GM18526 (cell line): Measurements from ENCODE around the gene TCTN2.

Source experiments
- POLR2A ChIP-seq: IDR thresholded peaks from 3 replicates; pipeline ENCODE4 v1.6.1; 2011; ENCODE audit not compliant: insufficient read length; ENCODE audit errors: extremely low read depth

The TCTN2 gene

DNA sequence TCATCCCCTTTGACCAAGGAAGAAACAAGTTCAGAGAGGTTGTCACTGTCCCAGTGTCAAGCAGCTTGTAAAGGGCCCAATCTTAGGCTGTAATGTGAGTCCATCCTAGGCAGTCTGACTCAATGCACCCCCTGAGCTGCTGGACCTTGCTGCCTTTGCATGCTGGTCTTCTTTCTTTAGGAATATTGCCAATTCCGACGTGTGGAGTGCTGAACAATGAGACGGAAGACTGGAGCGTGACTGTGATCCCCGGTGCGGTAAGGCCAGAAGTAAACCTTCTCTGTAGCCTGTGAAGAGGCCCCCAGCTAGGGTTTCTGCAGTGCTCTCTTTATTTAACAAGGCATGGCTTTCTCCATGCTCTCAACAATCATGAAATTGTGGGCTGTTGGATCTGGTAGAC, 963 bp downstream of the TCTN2 start:
- TF ChIP-seq POLR2A = no peak

DNA sequence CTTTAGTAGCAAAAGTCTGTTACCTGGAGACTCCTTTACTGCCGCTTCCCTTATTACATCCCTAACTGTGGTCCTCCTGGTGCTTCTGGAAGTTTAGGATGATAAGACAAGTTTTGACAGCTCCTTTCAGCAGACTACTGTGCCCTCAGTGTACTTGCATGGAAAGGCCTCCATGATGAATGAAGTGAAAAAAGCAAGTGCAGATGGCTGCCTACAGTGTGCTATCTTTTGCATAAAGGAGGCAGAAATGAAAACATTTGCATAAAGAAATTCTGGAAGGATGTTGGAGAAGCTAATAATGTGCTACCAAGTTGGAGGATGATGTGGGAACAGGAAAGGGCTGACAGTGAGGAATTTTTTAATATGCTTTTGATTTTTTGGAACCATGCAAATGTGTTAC, 4.5 kb downstream of the TCTN2 start:
- no peak for TF ChIP-seq POLR2A

DNA sequence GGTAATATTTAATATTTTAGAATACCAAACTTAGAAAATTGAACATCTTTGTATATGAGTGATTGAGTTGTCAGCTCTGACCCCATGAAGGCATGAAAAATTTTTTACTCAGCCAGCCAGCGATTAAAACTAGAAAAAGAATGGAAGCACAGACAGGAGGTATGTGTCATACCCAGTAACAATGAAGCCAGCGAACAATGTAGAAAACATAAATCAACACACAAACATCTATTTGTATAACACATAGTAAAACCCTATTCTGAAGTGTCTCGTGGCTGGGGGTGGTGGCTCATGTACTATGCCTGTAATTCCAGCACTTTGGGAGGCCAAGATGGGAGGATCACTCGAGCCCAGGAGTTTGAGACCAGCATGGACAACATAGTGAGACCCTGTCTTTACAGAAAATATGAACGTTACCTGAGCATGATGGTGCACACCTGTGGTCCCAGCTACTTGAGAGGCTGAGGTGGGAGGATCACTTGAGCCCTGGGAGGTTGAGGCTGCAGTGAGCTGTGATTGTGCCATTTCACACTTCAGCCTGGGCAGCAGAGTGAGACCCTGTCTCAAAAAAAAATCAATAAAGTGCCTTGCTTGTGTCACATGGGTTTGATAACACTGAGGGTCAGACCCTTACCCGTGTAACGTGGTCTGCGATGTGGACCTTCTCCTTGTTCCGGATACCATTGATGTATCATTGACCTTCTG, 5.9 kb downstream of the TCTN2 start:
- TF ChIP-seq POLR2A = no peak

DNA sequence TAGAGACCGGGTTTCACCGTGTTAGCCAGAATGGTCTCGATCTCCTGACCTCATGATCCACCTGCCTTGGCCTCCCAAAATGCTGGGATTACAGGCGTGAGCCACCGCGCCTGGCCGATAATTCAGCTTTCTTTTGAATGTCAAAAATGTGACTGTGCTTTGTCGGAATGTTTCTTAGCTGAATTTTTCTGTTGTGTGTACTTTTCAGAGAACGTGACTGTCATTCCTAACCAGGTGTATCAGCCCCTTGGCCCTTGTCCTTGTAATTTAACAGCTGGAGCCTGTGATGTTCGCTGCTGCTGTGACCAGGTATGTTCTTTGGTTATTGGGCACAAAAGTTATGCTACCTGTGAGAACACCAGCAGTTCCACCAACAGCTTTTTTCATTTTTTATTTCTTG, 8.1 kb downstream of the TCTN2 start:
- no peak for TF ChIP-seq POLR2A

DNA sequence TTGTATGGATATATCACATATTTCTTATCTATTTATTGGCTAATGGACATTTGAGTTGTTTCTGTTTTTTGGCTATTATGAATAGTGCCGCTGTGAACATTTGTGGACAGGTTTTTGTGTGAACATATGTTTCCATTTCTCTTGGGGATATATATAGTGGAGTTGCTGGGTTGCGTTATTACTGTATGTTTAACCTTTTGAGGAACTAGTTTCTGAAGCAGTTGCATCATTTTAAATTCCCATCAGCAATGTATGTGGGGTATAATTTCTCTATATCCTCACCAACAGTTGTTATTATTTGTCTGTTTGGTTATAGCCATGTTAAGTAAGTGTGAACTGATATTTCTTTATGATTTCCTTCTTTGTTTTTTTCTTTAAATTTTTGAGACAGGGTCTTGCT, 10.7 kb downstream of the TCTN2 start:
- no peak for TF ChIP-seq POLR2A

DNA sequence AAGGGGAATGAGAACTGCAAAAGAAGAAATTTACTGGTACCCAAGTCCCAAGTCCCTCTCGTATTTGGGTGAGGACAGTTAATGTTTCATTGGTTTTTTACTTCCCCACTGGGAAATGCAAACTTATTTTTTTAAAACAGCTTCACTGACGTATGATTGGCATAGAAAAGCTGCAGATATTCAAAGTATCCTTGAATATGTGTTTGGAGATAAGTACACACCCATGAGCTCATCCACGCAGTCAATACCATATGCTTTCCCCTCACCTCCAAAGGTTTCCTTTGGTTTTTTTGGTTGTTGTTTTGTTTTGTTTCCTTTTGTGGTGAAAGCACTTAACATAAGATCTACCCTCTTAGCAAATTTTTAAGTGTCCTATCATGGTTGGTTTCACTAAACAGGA, 13.1 kb downstream of the TCTN2 start:
- no peak for TF ChIP-seq POLR2A

DNA sequence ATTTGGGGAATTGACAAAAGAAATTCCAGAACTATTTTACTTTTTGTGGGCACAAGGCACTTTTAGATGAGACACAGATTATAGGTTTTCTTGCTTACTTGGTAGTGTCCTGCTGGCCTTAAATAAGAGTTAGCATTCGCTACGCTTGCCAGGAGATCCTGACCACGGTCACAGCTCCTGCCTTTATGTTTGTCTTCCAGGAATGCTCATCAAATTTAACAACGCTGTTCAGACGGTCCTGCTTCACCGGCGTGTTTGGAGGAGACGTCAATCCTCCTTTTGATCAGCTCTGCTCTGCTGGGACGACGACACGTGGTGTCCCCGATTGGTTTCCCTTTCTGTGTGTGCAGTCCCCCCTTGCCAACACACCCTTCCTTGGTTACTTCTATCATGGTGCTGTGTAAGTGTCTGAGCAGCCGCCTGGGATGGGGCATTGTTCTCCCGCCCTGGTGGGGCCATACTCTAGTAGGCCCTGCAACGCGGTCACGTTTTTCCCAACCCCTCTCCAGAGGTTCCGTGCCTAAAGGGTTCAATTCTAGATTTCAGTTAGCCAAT, 15.8 kb downstream of the TCTN2 start:
- TF ChIP-seq POLR2A = no peak

DNA sequence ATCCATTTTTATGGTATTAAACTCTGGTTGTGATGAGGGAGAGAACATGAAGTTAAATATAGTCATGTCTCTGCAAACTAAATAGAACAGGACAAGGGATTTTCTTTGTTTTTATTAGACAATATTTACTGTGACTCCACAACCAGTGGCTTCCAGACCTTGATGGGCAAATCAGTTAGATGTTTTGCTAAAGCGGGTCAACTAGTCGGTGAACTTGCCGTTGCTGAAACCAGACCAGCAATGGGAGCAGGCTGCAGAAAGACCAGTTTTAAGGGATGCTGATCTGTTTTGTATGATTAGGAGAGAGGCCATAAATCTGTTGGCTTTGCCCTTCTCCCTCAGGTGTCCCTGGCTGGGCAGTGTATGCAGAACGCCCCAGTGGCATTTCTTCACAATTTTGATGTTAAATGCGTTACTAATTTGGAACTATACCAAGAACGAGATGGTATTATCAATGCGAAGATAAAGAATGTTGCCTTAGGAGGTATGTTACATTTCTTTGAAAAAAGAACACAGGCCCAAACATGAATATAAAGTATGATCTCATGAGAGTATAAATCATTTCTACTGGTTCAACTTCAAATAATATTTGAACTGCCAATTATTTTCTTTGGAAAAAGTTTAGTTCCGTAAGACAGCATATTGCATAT, 19.4 kb downstream of the TCTN2 start:
- no peak for TF ChIP-seq POLR2A

DNA sequence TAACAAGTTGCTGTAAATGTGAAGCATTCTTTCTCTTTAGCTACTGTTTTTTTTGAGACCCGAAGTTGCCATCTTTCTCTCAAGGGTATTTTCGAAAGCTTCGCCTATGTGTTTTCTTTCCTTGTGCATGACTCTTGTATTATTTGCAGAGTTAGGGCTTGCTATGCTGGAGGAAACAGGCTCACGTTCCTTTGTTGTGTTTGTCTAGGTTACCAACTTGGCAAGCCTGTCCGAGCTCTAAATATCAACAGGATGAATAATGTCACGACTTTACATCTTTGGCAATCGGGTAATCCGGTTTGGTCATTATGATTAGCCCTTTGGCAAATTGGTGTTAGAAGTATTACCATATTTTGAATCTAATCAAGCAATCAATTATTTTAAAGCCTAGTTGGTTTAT, 25.3 kb downstream of the TCTN2 start:
- TF ChIP-seq POLR2A = no peak

DNA sequence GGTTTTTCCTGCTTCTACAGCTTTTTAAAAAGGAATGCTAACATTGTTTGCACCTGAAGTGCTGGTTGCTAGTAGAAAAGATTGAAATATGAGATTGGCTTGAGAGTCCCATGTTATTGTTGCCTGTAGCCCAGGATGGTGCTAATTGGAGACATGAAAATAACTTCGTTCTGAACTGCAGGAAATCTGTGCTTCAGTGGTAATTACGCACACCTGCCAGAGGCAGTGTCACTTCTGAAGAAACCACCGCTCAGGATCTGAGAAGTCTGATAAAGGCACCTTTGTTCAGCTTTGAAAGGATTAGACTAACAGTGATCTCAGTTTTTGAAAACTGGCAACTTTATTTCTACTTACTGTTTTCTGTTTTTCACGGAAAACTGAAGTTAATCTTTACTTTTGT, 25.7 kb downstream of the TCTN2 start:
- no peak for TF ChIP-seq POLR2A

DNA sequence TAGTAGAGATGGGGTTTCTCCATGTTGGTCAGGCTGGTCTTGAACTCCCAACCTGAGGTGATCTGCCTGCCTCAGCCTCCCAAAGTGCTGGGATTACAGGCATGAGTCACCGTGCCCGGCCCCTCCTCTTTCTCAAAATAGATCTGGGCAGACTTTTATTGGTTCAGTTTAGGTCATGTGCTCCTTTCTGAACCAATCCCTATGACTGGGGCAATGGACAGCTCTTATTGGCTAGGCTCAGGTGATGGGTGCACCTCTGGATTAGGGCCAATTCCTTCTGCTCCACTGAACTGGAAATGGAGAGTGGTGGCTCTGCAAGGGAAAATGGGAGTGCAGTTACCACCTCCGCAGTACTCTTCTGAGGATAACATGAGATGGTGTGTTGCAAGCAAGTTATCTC, 35.0 kb downstream of the TCTN2 start:
- no peak for TF ChIP-seq POLR2A

DNA sequence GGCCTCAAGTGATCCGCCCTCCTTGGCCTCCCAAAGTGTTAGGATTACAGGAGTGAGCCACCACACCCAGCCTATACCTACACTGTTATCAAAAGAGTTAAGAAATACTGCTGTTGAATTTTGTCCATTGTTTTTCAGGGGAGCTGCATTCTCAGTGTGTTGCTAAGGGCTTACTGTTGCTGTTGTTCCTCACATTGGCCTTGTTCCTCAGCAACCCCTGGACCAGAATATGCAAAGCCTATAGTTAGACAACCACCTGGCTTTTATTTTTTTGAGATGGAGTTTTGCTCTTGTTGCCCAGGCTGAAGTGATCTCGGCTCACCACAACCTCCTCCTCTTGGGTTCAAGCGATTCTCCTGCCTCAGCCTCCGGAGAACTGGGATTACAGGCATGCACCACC, 36.6 kb downstream of the TCTN2 start:
- no peak for TF ChIP-seq POLR2A

DNA sequence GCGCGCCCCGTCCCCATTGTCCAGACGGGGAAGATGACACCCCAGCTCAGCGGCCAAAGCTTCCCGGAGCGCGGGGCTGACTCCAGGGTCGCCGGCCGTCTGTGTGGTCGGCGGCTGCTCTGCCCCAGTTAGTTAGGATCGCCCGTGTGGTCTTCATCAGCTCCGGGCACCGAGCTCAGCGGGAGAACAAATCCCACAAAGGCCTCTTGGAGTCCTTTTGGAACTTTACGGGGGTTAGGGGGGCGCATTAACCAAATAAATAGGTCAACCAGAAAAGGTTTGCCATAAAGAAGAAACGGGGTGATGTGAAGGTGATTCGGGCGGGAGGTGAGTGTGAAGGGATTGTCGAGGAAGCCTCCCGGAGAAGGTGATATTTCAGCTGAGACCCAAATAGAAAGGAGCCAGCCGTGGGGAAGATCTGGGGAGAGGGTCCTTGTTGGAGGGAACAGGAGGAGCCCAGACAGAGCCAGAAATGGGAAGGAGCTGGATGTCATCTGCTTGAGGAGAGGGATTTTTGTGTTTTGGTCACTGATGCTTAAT, 41.9 kb downstream of the TCTN2 start:
- no peak for TF ChIP-seq POLR2A

DNA sequence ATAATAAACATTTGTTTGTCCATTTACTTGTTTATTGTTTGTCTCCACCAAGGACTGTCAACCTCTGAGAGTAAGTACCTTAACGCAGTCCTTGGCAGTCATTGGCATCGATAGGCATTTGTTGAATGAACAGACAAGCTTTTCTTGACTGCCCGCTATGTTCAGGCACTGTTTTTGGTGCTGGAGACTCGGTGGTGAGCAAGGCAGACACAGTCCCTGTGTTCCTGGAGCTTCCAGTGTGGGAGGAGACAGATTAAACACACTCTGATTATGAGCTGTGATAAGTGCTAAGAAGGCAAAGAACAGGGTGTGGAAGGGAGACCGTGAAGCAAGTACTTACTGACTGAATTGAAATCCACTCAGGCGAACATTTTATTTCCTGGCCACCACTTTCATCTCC, 42.5 kb downstream of the TCTN2 start:
- no peak for TF ChIP-seq POLR2A

DNA sequence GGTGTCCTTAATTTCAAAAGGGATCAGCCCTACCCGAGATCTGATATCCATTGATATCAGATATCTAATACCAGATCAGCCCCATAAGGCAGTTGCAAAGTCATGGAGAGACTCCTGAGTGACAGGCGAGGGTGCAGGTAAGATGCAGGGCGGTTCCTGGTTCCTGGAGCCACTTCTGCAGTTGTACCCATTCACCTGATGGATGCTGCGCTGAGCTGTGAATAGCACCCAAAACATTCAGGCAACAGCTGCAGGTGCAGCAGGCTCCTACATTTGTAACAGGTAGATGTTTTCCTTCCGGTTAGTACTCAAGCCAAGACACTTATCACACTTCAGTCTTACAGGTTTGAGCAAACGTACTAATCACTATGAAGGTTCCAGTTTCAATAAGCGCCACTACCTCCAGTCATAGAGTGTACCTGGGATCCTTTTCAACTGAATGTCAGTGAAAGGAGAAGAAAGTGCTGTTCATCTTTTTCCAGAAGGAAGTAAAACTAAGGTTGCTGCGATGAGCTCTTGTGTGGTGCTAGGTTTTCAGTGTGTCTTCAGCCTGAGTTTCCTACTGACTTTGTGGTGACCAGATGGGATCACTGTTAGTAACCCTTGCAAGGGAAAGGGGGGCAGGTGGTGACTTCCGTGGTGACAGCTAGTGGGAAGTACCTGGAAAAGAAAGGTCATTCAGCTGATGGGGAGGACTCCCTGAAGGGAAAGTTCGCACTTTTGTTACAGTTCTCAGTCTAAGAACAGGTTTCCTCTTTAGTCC, 43.1 kb downstream of the TCTN2 start:
- TF ChIP-seq POLR2A = peak; percentile 15

DNA sequence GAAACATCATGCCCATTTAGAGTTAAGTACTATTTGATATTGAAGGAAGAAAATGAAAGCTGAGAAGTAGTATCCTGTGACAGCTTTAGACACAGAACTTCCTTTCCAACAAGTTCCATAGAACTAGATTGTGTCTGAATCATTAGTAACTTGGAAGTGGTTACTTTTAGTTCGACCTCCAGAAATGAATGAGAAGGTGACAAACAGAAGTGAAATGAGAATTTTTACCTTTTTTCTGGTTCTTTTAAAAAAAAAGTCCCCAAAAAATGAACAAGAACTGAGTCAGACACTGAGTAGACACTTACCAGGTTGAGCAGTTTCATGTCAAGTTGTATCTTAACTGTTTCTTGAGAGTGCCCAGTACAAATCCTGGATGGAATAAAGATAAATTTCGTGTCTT, 44.3 kb downstream of the TCTN2 start:
- TF ChIP-seq POLR2A = no peak
